GM12864 (cell line): ENCODE data around the gene SLC16A3.

Source experiments
- DNase-seq: peaks from one replicate; pipeline ENCODE4 v3.0.0-alpha.2; 2011; ENCODE audit warnings: low read depth
- H3K4me3 ChIP-seq: 2 replicates; pipeline ENCODE4 v1.5.1; 2011; ENCODE audit warnings: mild to moderate bottlenecking, low read depth, low read length, control low read depth
- CTCF ChIP-seq: IDR thresholded peaks from 2 replicates; pipeline ENCODE4 v1.5.1; 2011; ENCODE audit warnings: low read depth, mild to moderate bottlenecking, moderate library complexity, low read length, control low read depth, inconsistent platforms; ENCODE audit errors: missing control alignments

SLC16A3 gene

GRCh38 chr17:82281502-82282238 is 52.8 kb downstream of the SLC16A3 start:
- no peak for DNase-seq
- TF ChIP-seq CTCF: no peak

GRCh38 chr17:82282239-82283207 is 53.7 kb downstream of the SLC16A3 start:
- no peak for DNase-seq
- no peak for TF ChIP-seq CTCF
- no peak overlapping the region for H3K4me3 ChIP-seq

More at GRCh38 chr17:82281502-82282238, 52.8 kb downstream of the SLC16A3 start:
- no peak overlapping the region for H3K4me3 ChIP-seq

GRCh38 chr17:82283208-82283749 is 54.4 kb downstream of the SLC16A3 start:
- H3K4me3 ChIP-seq: no peak overlapping the region
- no peak for TF ChIP-seq CTCF
- DNase-seq: no peak

- TF ChIP-seq CTCF: no peak
- no peak overlapping the region for H3K4me3 ChIP-seq
- no peak for DNase-seq
Measured at GRCh38 chr17:82285141-82285540, 56.3 kb downstream of the SLC16A3 start.

GRCh38 chr17:82287013-82287867 is 58.4 kb downstream of the SLC16A3 start:
- TF ChIP-seq CTCF: no peak
- DNase-seq: no peak
- H3K4me3 ChIP-seq: no peak overlapping the region
